Osteoblast (primary cell): ENCODE data around the gene NDUFAF4. TPM values are rescaled to one million over a fixed set of nuclear protein-coding genes. Genes with fewer than 3 reads are reported as not detected.

Experiments used
- DNase-seq: peaks from one replicate; pipeline ENCODE4 v3.0.0; 2011; ENCODE audit warnings: low spot score, mixed read lengths; ENCODE audit not compliant: insufficient read length; ENCODE audit errors: missing footprints
- H2AFZ ChIP-seq: 2 replicates; pipeline ENCODE4 v1.6.0; 2011; ENCODE audit warnings: mild to moderate bottlenecking, low read length
- H3K27ac ChIP-seq: 2 replicates; pipeline ENCODE4 v1.5.1; 2011; ENCODE audit warnings: mild to moderate bottlenecking, low read depth, low read length, moderate library complexity
- H3K27me3 ChIP-seq: 2 replicates; pipeline ENCODE4 v1.6.0; 2012; ENCODE audit warnings: mild to moderate bottlenecking, control low read depth, inconsistent platforms, low read length, moderate library complexity; ENCODE audit not compliant: insufficient read depth
- H3K36me3 ChIP-seq: 2 replicates; pipeline ENCODE4 v1.5.1; 2011; ENCODE audit warnings: mild to moderate bottlenecking, low read length, control low read depth, moderate library complexity; ENCODE audit not compliant: insufficient read depth
- H3K4me1 ChIP-seq: 2 replicates; pipeline ENCODE4 v1.5.1; 2011; ENCODE audit warnings: mild to moderate bottlenecking, low read length, control low read depth, moderate library complexity; ENCODE audit not compliant: insufficient read depth
- H3K4me2 ChIP-seq: 2 replicates; pipeline ENCODE4 v1.6.0; 2011; ENCODE audit warnings: mild to moderate bottlenecking, low read length; ENCODE audit not compliant: insufficient read depth
- H3K4me3 ChIP-seq: fragments of 200-600 bp; sonication (generic); 3 replicates; pipeline ENCODE4 v1.5.1; 2012; ENCODE audit warnings: mild to moderate bottlenecking, low read length, inconsistent platforms; ENCODE audit not compliant: insufficient read depth
- H3K79me2 ChIP-seq: 2 replicates; pipeline ENCODE4 v1.6.0; 2012; ENCODE audit warnings: mild to moderate bottlenecking, low read length, control low read depth, inconsistent platforms; ENCODE audit not compliant: insufficient read depth
- H3K9me3 ChIP-seq: 2 replicates; pipeline ENCODE4 v1.5.1; 2011; ENCODE audit warnings: low read depth, low read length, control low read depth
- H4K20me1 ChIP-seq: 2 replicates; pipeline ENCODE4 v1.6.0; 2012; ENCODE audit warnings: mild to moderate bottlenecking, low read length, control low read depth; ENCODE audit not compliant: insufficient read depth
- CTCF ChIP-seq: IDR thresholded peaks from 2 replicates; pipeline ENCODE4 v1.5.1; 2011; ENCODE audit warnings: mild to moderate bottlenecking, low read depth, low read length, moderate library complexity; ENCODE audit errors: extremely low read depth
- total RNA-seq: library from RNA; depleted of rRNA; stranded (reverse); fragments of >200 nt; gene quantifications from 2 replicates; pipeline ENCODE4 v1.2.3, GENCODE V29; 2012

NDUFAF4 gene
- total RNA-seq, 1 donor = 6.5 TPM

- Histone ChIP-seq H2AFZ (no peak overlapping the region), H3K36me3 (no peaks in the 10 kb centered on the region), H3K4me2 (no peak overlapping the region), H3K4me3 (no peak overlapping the region), H3K27me3 (no peaks in the 10 kb centered on the region), H3K27ac (no peak overlapping the region), H3K4me1 (peaks cover 20% of the 10 kb centered on the region), H3K9me3 (no peaks in the 10 kb centered on the region), H4K20me1 (no peaks in the 10 kb centered on the region), H3K79me2 (no peaks in the 10 kb centered on the region)
- no peak for TF ChIP-seq CTCF
- no peak for DNase-seq
These were observed 42.6 kb upstream of the NDUFAF4 start for GRCh38 chr6:96940322-96940721.

GRCh38 chr6:96939007-96939805 lies 41.5 kb upstream of the NDUFAF4 start:
- Histone ChIP-seq H3K36me3 (no peaks in the 10 kb centered on the region), H3K27ac (no peak overlapping the region), H3K79me2 (no peaks in the 10 kb centered on the region), H3K9me3 (no peaks in the 10 kb centered on the region), H3K27me3 (no peaks in the 10 kb centered on the region), H3K4me3 (no peak overlapping the region), H4K20me1 (no peaks in the 10 kb centered on the region), H2AFZ (no peak overlapping the region), H3K4me2 (no peak overlapping the region), H3K4me1 (peaks cover 20% of the 10 kb centered on the region)
- TF ChIP-seq CTCF = no peak
- peak; percentile 50 for DNase-seq

- no peak overlapping the region for H3K27ac ChIP-seq
- H4K20me1 ChIP-seq = no peaks in the 10 kb centered on the region
- H3K4me1 ChIP-seq = peaks cover 9% of the 10 kb centered on the region
- H2AFZ ChIP-seq = no peak overlapping the region
- no peaks in the 10 kb centered on the region for H3K79me2 ChIP-seq
- peaks cover 5% of the 10 kb centered on the region for H3K27me3 ChIP-seq
- no peaks in the 10 kb centered on the region for H3K9me3 ChIP-seq
- no peak overlapping the region for H3K4me2 ChIP-seq
- H3K36me3 ChIP-seq = no peaks in the 10 kb centered on the region
- H3K4me3 ChIP-seq = no peak overlapping the region
- TF ChIP-seq CTCF = no peak
- no peak for DNase-seq
These were observed 36.4 kb upstream of the NDUFAF4 start for GRCh38 chr6:96934087-96934486.

GRCh38 chr6:96931198-96931597 lies 33.5 kb upstream of the NDUFAF4 start:
- Histone ChIP-seq H3K27me3 (peaks cover 10% of the 10 kb centered on the region), H3K9me3 (no peaks in the 10 kb centered on the region), H3K79me2 (no peaks in the 10 kb centered on the region), H3K4me3 (no peak overlapping the region), H3K36me3 (no peaks in the 10 kb centered on the region), H3K27ac (no peak overlapping the region), H3K4me1 (no peaks in the 10 kb centered on the region), H3K4me2 (no peak overlapping the region), H4K20me1 (no peaks in the 10 kb centered on the region), H2AFZ (no peak overlapping the region)
- TF ChIP-seq CTCF = no peak
- DNase-seq = no peak
